Stimulated activated effector memory CD8-positive, alpha-beta T cell treated with anti-CD3 and anti-CD28 coated beads, Interleukin-12 subunit alpha, Interleukin-12 subunit beta, amount 100 ng/mL, for 72 hours (primary cell): Measurements from ENCODE around the gene TTC13.
"Not testable (repeated sequence)": the region's sequence is repeated elsewhere in the genome, so short reads cannot be mapped to it uniquely, and the experiment has no call there.

ENCODE experiments used
- ATAC-seq: fragments of 150-1000 bp; cut with Tn5 transposase; 2 replicates; pipeline ENCODE4 v1.10.0; 2021
- DNase-seq, 2 donors: peaks; one replicate each; pipeline ENCODE4 v3.0.0; 2021 to 2022; ENCODE audit warnings: low spot score in 2 of 2
- H3K27ac Mint-ChIP-seq: one replicate; pipeline ENCODE4 v1.8.0; 2022; ENCODE audit warnings: mild to moderate bottlenecking, mixed read lengths
- H3K36me3 Mint-ChIP-seq: one replicate; pipeline ENCODE4 v1.8.0; 2022; ENCODE audit warnings: mild to moderate bottlenecking, mixed read lengths
- H3K4me1 Mint-ChIP-seq: one replicate; pipeline ENCODE4 v1.8.0; 2022; ENCODE audit warnings: mixed read lengths
- H3K4me3 Mint-ChIP-seq: one replicate; pipeline ENCODE4 v1.8.0; 2022; ENCODE audit warnings: mild to moderate bottlenecking, mixed read lengths
- H3K9me3 Mint-ChIP-seq: one replicate; pipeline ENCODE4 v1.8.0; 2022; ENCODE audit warnings: mixed read lengths

The TTC13 gene, protein sequence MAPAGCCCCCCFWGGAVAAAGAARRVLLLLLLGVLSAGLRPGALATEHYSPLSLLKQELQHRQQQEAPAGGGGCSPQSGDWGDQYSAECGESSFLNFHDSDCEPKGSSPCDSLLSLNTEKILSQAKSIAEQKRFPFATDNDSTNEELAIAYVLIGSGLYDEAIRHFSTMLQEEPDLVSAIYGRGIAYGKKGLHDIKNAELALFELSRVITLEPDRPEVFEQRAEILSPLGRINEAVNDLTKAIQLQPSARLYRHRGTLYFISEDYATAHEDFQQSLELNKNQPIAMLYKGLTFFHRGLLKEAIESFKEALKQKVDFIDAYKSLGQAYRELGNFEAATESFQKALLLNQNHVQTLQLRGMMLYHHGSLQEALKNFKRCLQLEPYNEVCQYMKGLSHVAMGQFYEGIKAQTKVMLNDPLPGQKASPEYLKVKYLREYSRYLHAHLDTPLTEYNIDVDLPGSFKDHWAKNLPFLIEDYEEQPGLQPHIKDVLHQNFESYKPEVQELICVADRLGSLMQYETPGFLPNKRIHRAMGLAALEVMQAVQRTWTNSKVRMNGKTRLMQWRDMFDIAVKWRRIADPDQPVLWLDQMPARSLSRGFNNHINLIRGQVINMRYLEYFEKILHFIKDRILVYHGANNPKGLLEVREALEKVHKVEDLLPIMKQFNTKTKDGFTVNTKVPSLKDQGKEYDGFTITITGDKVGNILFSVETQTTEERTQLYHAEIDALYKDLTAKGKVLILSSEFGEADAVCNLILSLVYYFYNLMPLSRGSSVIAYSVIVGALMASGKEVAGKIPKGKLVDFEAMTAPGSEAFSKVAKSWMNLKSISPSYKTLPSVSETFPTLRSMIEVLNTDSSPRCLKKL

DNA sequence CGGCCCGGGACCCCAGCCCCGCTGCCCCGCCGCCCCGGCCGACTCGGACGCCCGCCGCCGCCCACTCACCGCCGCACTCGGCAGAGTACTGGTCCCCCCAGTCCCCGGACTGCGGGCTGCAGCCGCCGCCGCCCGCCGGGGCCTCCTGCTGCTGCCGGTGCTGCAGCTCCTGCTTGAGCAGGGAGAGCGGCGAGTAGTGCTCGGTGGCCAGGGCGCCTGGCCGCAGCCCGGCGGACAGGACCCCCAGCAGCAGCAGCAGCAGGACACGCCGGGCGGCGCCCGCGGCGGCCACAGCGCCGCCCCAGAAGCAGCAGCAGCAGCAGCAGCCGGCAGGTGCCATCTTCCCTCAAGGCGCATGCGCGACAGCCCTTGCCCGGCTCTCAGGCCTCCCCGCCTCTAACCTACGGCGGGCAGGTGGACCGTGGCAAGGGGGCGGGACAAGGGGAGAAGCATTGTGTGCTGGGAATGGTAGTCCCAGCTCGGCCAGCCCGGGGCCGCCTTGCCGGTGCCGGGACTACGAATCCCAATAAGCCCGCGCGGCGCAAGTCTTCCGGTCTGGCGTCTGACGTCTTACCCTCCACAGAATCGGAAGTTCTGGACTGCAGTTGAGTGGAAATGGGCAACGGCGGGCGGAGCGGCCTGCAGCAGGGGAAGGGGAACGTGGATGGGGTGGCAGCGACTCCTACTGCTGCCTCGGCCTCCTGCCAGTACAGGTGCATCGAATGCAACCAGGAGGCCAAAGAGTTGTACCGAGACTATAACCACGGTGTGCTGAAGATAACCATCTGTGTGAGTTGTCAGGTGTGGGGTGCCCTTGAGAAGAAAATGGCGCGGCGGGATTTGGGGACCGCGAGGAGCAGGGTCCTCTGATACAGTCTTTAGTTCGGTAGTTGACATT, at the start of gene TTC13, which contains the start of gene ARV1:
Gene TTC13, minus strand, starts transcription at position 371 of the 898 bp plus-strand sequence. Its CDS starts 31 bp downstream, at position 340.
Gene ARV1, plus strand, starts transcription at position 604 of the 898 bp plus-strand sequence. Its CDS starts 12 bp downstream, at position 616.
- H3K4me3 Mint-ChIP-seq = no peak within 1 kb of the TSS
- H3K4me1 Mint-ChIP-seq = peaks cover 29% of the 10 kb centered on the region

DNA sequence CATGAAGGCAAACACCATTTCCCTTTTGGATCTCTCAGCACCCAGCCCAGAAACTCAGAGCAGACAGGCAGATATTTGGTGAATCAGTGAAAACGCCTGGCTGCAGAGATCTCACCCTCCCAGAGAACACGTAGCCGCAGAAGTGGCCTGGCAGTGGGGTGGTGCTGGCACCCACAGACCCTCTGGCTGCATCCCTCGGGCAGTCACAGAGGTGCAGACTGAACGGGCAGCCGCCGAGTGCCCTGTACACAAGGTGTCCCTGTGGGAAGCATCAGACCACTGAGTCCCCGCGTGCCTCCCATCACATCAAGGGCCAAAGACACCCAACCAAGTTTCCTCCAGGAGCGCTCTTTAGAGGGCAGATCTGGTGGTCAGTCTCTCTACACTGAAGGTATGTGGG, 49.3 kb upstream of the TTC13 start:
- Mint-ChIP-seq H3K9me3 (no peaks in the 10 kb centered on the region), H3K4me1 (peaks cover 11% of the 10 kb centered on the region), H3K4me3 (no peak overlapping the region), H3K36me3 (peaks cover 6% of the 10 kb centered on the region), H3K27ac (no peak overlapping the region)
- ATAC-seq (no peak), DNase-seq (no peak)

More for the DNA sequence above, at the start of gene TTC13, which contains the start of gene ARV1:
- Mint-ChIP-seq H3K9me3 (no peaks in the 10 kb centered on the region), H3K27ac (peak within 1 kb of the TSS; percentile 93), H3K36me3 (peaks cover 22% of the 10 kb centered on the region)
- ATAC-seq = peak; percentile 98
- peak; percentile 86 to 96 for DNase-seq

DNA sequence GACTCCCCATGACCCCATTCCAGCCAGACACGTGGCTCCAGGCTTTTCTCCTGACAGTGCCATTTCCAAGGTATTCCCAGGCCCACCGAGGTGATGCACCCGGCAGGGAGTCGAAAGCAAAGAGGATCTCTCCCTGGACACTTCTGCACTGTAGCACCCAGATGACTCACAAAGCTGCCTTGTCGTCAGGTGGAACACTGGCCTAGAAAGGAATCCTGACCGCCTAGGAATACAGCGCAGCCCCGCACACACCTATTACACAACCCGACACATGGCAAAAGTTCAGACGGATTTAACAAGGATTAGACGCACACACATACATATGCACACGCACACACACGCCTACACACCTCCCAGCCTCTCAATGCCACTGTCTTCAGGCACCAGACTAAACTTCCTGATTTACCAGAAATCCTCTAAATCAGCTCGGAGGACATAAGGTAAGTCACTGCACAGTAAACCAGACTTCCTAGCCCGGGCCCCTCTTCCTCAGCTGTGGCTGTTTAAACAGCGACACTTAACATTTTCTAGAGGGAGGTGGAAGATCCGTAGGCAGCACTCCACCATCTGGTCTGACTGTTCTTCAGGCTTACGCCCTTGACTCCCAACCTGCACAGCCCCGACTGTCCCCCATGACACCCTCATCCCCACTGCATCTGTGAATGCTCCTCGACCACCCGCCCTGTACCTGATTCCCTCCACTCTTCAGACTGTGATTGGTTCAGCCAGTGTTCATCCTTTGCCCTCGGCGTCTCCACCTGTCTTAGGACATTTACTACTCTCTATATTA, 48.7 kb upstream of the TTC13 start:
- Mint-ChIP-seq H3K9me3 (no peaks in the 10 kb centered on the region), H3K4me3 (no peak overlapping the region), H3K27ac (no peak overlapping the region), H3K4me1 (peaks cover 6% of the 10 kb centered on the region), H3K36me3 (peaks cover 6% of the 10 kb centered on the region)
- DNase-seq = no peak
- no peak for ATAC-seq

DNA sequence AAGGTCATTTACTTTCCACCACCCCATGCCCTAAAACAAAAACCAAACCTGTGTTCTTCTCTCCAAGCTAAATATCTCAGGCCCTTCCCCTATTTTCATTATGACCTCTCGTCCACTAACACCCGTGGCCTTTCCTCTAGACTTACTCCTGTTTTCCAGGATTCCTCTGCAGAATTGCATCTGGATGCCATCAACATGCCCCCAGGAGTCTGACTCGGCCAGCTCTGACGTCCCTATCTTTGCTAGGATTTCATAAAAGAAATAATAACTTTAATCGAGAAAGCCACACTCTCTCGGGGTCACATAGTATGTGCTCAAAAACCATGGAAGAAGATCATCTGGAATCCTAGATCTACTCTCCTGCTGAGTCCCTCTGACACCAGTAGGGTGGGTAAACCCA, 47.9 kb upstream of the TTC13 start:
- Mint-ChIP-seq H3K36me3 (peaks cover 6% of the 10 kb centered on the region), H3K4me3 (no peak overlapping the region), H3K27ac (no peak overlapping the region), H3K9me3 (no peaks in the 10 kb centered on the region), H3K4me1 (peaks cover 6% of the 10 kb centered on the region)
- ATAC-seq (no peak), DNase-seq (no peak)

DNA sequence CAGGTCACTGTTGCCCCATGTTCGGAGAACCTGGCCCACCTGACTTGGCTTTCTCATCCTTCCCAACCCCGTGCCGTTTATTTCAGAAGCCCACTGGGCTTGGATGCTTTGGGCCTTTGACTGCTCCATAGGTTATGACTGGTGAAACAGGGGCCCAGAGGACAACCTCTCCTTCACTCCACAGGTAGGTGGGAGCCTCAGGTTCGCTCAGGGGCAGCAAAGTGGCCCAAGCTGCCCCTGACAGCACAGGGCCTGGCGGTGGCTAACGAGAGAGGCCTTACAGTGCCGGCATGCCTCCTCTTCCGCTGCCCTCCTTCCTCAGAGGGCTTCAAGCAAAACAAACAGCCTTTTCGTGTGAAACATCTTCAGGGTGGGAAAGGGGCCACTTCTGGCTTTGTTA, 44.5 kb upstream of the TTC13 start:
- H3K9me3 Mint-ChIP-seq = no peaks in the 10 kb centered on the region
- peaks cover 6% of the 10 kb centered on the region for H3K4me1 Mint-ChIP-seq
- H3K4me3 Mint-ChIP-seq = no peak overlapping the region
- peak overlapping the region; percentile 75 for H3K27ac Mint-ChIP-seq
- no peak for ATAC-seq
- no peak for DNase-seq
- H3K36me3 Mint-ChIP-seq = peaks cover 6% of the 10 kb centered on the region

DNA sequence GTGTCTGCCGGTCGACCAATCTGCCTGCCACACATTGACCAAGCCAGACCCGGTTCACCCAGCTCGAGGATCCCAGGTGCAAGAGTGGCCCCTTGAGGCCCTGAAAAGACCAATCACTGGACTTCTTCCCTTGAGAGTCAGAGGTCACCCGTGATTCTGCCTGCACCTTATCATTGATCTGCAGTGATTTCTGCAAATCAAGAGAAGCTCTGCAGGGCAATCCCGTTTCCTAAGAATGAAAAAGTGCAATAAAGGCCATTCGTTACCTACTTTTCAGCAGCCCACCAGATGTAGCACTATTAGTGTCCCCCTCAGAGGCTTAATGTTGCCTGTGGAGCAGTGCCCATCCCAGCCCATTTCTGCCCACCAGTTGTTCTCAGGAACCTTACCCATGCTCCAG, 43.9 kb upstream of the TTC13 start:
- DNase-seq, H3K4me1 Mint-ChIP-seq, H3K36me3 Mint-ChIP-seq, H3K4me3 Mint-ChIP-seq, H3K9me3 Mint-ChIP-seq, ATAC-seq: not testable (repeated sequence)
- H3K27ac Mint-ChIP-seq = peak overlapping the region; percentile 75

DNA sequence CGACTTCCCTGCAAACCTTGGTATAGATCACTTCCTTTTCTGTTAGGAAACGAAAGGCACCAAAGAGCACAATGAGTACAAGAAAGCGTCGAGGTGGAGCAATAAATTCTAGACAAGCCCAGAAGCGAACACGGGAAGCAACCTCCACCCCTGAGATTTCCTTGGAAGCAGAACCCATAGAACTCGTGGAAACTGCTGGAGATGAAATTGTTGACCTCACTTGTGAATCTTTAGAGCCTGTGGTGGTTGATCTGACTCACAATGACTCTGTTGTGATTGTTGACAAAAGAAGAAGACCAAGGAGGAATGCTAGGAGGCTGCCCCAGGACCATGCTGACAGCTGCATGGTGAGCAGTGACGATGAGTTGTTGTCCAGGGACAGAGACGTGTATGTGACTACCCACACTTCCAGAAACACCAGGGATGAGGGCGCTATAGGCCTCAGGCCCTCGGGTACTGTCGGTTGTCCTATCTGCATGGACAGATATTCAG, 42.9 kb upstream of the TTC13 start:
- H3K9me3 Mint-ChIP-seq = no peaks in the 10 kb centered on the region
- no peak overlapping the region for H3K4me3 Mint-ChIP-seq
- DNase-seq (no peak), ATAC-seq (no peak)
- H3K4me1 Mint-ChIP-seq = peaks cover 4% of the 10 kb centered on the region
- no peak overlapping the region for H3K27ac Mint-ChIP-seq
- H3K36me3 Mint-ChIP-seq = peaks cover 6% of the 10 kb centered on the region

DNA sequence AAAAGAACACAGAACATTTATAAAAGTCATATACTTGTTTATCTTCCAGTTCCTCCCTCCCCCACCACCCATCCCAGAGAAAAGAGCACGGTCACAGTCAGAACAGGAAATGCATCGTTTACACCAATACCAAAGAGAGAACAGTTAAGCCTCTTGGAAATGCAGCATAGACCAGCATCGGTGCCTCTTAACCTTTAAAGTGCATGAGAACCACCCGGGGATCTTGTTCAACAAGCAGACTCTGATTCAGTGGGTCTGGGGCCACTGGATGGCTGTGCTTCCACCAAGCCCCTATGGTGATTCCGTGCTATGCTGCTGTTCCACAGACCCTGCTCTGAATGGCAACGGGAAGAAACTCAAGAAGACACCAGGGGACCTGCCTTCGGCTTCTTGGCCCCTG, 42.2 kb upstream of the TTC13 start:
- no peaks in the 10 kb centered on the region for H3K9me3 Mint-ChIP-seq
- no peak overlapping the region for H3K27ac Mint-ChIP-seq
- no peaks in the 10 kb centered on the region for H3K4me1 Mint-ChIP-seq
- H3K36me3 Mint-ChIP-seq = peaks cover 6% of the 10 kb centered on the region
- H3K4me3 Mint-ChIP-seq = no peak overlapping the region
- no peak for ATAC-seq
- DNase-seq = no peak

DNA sequence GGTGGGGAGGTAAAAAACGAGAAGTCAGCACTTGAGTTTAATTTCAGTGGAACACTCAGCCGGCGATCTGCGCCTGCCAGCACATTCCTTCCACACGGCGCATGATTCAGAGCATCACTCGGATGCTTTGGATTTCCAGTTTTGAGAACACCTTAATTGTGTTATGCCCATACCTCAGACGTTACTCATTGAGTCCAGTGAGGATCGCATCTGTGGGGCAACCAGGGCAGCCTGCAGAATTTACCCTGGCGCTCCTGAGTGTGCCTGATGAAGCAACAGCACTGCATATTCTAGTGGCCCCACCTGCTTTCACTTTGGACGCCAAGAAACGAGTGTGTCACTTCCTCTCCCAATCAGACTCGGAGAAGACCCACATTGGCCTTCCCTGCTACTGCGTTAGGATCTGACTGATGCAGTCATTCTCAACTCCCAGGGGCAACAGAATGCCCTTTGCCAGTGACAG, 41.5 kb upstream of the TTC13 start:
- Mint-ChIP-seq H3K4me1 (no peaks in the 10 kb centered on the region), H3K9me3 (no peaks in the 10 kb centered on the region), H3K27ac (no peak overlapping the region), H3K36me3 (peaks cover under 1% of the 10 kb centered on the region), H3K4me3 (no peak overlapping the region)
- DNase-seq = no peak
- ATAC-seq = no peak

DNA sequence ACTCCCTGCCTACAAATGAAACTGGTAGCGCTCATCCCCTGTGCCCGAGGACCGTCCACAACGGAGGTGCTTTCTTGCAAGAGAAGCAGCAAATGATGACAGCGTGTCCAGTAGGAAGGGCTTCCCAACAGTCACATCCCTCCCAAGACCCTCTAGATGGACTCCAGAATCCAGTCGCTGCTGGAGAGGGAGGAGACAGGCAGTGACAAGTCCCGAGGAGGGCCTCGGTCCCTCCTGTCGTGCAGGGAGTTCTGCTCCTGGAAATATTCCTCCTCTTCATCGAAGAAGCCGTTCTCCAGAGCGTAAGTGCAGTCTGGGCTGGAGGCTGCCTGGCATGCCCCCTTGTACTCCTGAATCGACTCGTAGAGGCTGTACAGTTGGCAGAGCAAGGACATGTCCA, 41.0 kb upstream of the TTC13 start:
- ATAC-seq = no peak

DNA sequence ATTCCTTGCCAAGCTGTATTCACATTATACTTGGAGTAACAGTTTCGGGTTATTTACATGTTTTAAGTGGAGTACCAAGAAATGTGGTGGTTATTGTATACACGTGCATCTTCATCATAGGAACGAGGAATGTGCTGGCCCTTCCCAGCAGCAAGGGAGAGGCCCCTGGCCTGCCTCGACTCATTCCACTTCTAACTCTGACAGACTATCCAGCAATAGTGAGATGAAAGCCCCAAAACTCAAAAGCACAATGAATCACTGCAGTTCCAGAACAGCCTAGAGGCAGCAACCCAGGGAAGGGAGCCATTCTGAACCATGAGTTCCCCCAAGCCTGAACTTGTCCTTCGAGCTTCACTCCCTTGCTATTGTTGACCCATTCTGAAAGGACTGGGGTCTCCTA, 38.3 kb upstream of the TTC13 start:
- H3K4me3 Mint-ChIP-seq = no peak overlapping the region
- ATAC-seq = no peak
- no peak overlapping the region for H3K27ac Mint-ChIP-seq
- no peaks in the 10 kb centered on the region for H3K4me1 Mint-ChIP-seq
- no peak for DNase-seq
- no peaks in the 10 kb centered on the region for H3K9me3 Mint-ChIP-seq
- no peaks in the 10 kb centered on the region for H3K36me3 Mint-ChIP-seq

More for the DNA sequence above, 41.0 kb upstream of the TTC13 start:
- Mint-ChIP-seq H3K36me3 (no peaks in the 10 kb centered on the region), H3K4me3 (no peak overlapping the region), H3K4me1 (no peaks in the 10 kb centered on the region), H3K9me3 (no peaks in the 10 kb centered on the region), H3K27ac (no peak overlapping the region)
- DNase-seq = no peak

DNA sequence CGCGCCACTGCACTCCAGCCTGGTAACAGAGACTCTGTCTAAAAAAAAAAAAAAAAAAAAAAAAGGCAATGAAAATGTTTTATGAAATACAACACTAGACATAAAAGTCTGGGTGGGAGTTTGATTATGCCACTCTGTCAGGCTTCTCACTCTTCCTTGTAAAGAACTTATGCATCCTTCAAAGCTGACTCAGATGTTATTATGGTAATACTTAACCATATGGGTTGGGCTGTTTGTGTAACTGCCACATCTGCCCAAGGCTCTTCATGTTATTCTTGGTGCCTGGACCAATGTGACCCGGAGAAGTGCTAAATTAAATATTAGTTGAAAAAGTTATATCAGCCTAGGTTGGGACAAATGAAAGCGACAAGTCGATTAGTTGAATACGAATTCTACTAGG, 37.6 kb upstream of the TTC13 start:
- DNase-seq (no peak), ATAC-seq (no peak)
- Mint-ChIP-seq H3K4me3 (no peak overlapping the region), H3K4me1 (no peaks in the 10 kb centered on the region), H3K27ac (no peak overlapping the region), H3K36me3 (no peaks in the 10 kb centered on the region), H3K9me3 (no peaks in the 10 kb centered on the region)

DNA sequence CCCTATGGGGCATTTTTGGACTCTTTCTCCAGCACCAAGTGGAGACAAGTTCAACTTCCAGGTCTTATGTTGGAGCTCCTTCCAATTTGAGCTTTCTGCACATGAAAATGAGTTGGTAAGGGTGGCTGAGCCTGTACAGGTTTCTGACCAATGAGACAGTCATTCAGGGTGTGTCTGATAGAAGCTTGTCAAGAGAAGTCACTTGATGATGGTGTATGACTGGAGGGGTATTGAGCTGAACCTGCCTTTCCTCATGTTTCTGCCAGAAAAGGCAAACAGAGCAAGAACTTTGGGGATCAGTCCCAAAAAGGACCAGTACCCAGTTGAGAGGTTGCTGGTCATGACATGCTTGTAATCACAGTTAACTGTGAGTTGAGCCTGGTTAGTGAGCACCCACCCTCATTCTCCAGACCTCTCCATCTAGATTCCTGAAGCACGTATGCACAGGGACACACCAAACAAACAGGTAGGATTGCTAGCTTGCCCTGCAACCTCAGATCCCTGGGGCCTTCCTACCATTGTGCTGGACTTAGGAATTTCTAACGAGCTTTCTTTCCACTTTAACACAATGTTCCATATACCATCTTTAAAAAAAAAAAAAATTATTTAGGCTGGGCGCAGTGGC, 34.8 kb upstream of the TTC13 start:
- Mint-ChIP-seq H3K27ac (no peak overlapping the region), H3K4me1 (no peaks in the 10 kb centered on the region), H3K36me3 (no peaks in the 10 kb centered on the region), H3K4me3 (no peak overlapping the region), H3K9me3 (no peaks in the 10 kb centered on the region)
- ATAC-seq (no peak), DNase-seq (no peak)

DNA sequence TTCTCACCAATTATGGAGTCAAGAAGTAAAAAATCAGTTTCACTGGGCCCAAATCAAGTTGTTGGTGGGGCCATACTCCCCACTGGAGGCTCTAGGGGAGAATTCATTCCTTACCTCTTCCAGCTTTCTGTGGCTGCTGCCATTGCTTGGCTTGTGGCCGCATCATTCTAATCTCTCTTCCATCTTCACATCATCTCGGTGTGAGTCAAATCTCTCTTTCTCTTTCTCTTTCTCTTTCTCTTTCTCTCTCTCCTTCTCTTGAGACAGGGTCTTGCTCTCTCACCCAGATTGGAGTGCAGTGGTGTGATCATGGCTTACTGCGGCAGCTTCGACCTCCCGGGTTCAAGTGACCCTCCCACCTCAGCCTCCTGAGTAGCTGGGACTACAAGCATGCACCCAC, 33.3 kb upstream of the TTC13 start:
- no peak for ATAC-seq

More for the DNA sequence above, 33.3 kb upstream of the TTC13 start:
- Mint-ChIP-seq H3K36me3 (no peaks in the 10 kb centered on the region), H3K4me1 (no peaks in the 10 kb centered on the region), H3K9me3 (no peaks in the 10 kb centered on the region), H3K27ac (no peak overlapping the region), H3K4me3 (no peak overlapping the region)
- DNase-seq = no peak
